Gastroesophageal sphincter (tissue), 3 donors: ENCODE data around the gene OASL.

ENCODE experiments used
- EP300 ChIP-seq: sonication (generic); formaldehyde crosslinking; IDR thresholded peaks from one replicate; pipeline ENCODE4 v1.6.1; 2017; ENCODE audit warnings: antibody characterized with exemption, mild to moderate bottlenecking
- TF ChIP-seq, protein P1 (sequence below), 4 experiments: fragments of 200-600 bp in 2 of 4; fragments of 450-650 bp in 2 of 4; sonication (generic) in 1 of 4; IDR thresholded peaks; one replicate each; pipeline ENCODE4 v1.5.1; 2017 to 2019; ENCODE audit warnings: antibody characterized with exemption in 4 of 4, mild to moderate bottlenecking in 2 of 4, moderate library complexity in 2 of 4

DNA sequence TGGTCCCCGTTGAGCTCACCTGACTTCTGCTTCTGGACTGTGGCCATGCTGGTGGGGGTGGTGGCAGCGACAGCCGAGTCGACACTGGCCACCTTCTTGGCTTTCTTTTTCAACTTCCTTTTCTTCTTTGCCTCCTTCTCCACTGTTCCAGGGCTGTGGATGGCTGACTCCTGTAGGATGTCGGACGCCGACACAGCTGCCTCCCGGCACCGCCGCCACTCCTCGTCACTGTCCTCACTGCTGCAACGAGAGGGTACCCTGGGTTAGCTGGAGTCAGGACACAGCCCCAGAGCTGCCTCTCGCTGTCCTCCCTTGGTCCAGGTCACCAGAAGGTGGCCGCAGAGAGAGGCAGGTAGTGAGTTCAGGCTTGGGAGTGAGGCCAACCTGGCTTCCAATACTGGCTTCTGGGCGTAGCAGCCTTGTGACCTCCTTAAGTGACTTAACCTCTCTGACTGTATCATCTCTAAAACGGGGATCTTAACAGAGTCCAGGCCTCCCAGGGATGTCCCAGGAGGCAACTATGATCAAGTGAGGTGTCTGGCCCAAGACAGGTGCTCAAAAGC, 34.7 kb downstream of the OASL start:
- TF ChIP-seq, protein P1, sequence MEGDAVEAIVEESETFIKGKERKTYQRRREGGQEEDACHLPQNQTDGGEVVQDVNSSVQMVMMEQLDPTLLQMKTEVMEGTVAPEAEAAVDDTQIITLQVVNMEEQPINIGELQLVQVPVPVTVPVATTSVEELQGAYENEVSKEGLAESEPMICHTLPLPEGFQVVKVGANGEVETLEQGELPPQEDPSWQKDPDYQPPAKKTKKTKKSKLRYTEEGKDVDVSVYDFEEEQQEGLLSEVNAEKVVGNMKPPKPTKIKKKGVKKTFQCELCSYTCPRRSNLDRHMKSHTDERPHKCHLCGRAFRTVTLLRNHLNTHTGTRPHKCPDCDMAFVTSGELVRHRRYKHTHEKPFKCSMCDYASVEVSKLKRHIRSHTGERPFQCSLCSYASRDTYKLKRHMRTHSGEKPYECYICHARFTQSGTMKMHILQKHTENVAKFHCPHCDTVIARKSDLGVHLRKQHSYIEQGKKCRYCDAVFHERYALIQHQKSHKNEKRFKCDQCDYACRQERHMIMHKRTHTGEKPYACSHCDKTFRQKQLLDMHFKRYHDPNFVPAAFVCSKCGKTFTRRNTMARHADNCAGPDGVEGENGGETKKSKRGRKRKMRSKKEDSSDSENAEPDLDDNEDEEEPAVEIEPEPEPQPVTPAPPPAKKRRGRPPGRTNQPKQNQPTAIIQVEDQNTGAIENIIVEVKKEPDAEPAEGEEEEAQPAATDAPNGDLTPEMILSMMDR (IDR thresholded peaks at IDR 0.05): no peak
- no peak for TF ChIP-seq EP300
